MM.1S (cell line): Measurements from ENCODE around the gene MYMX.

Experiments used
- EZH2 ChIP-seq: fragments of 300-600 bp; sonication (generic); optimal IDR thresholded peaks from 2 replicates; pipeline ENCODE3; 2017; ENCODE audit warnings: low read depth, mild to moderate bottlenecking, antibody characterized with exemption, low read length, mixed read lengths
- EZH2phosphoT487 ChIP-seq: fragments of 300-600 bp; sonication (generic); IDR thresholded peaks from 2 replicates; pipeline ENCODE4 v1.6.1; 2018; ENCODE audit warnings: antibody characterized with exemption, low read length
- TF ChIP-seq, protein P1 (sequence below): fragments of 300-600 bp; sonication (generic); IDR thresholded peaks from 2 replicates; pipeline ENCODE4 v1.5.1; 2016; ENCODE audit warnings: antibody characterized with exemption, low read length, mixed read lengths

DNA sequence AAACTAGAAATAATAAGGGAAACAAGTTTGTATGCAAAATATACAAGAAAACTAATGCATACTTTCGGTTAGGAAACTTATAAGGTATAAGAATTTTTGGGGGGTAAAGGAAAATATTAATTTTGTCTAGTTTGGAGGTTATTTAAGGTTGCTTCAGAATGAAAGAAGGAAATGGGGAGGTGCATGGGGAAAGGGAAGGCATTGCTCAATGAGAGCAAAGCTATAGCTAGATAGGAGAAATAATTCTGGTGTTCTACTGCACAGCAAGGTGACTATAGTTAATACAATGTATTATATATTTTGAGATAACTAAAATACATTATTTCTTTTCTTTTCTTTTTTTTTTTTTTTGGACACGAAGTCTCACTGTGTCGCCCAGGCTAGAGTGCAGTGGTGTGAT lies 5.4 kb upstream of the MYMX start:
- TF ChIP-seq EZH2 (no peak), EZH2phosphoT487 (no peak)
- TF ChIP-seq, protein P1, sequence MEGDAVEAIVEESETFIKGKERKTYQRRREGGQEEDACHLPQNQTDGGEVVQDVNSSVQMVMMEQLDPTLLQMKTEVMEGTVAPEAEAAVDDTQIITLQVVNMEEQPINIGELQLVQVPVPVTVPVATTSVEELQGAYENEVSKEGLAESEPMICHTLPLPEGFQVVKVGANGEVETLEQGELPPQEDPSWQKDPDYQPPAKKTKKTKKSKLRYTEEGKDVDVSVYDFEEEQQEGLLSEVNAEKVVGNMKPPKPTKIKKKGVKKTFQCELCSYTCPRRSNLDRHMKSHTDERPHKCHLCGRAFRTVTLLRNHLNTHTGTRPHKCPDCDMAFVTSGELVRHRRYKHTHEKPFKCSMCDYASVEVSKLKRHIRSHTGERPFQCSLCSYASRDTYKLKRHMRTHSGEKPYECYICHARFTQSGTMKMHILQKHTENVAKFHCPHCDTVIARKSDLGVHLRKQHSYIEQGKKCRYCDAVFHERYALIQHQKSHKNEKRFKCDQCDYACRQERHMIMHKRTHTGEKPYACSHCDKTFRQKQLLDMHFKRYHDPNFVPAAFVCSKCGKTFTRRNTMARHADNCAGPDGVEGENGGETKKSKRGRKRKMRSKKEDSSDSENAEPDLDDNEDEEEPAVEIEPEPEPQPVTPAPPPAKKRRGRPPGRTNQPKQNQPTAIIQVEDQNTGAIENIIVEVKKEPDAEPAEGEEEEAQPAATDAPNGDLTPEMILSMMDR = no peak
